ENCODE measurements around the gene ZDHHC8. TPM values are rescaled to one million over a fixed set of nuclear protein-coding genes. Genes with fewer than 3 reads are reported as not detected.

Gene ZDHHC8
- total RNA-seq, 1 experiment from 2014 or later: 19.6 TPM

DNA sequence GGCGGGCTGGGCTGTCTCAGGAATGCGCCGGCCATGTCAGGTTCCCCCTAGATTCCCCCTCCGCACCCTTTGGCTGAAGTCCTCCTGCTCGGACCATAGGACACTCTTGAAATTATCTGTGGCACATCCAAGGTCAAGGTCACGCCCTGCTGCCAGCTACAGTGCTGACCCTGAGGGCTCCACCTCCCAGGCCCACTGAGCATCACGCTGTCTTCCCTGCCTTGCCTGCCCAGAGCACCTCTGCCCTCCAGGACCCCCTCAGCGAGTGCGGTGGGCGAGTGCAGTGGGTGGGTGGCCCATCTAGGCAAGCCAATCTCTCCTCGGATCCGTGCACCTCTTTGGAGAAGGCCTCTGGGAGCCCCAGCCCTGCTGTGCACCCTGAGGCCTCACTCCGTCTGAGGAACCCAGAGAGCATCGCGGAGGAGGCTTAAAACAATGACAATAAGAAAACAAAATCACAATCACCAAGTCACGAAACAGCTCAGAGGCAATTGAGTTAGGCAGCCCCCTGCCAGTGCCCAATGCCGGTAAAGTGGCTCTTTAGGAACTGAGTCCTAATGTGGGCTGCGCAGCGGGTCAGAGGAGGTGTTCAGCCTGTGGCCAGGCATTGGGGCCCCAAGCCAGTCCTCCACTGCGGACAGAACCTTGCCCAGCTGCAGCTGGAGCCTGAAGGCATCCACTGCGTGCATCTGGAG lies 45.8 kb downstream of the ZDHHC8 start:
- DNase-seq (ENCODE audit: low read depth): no peak

DNA sequence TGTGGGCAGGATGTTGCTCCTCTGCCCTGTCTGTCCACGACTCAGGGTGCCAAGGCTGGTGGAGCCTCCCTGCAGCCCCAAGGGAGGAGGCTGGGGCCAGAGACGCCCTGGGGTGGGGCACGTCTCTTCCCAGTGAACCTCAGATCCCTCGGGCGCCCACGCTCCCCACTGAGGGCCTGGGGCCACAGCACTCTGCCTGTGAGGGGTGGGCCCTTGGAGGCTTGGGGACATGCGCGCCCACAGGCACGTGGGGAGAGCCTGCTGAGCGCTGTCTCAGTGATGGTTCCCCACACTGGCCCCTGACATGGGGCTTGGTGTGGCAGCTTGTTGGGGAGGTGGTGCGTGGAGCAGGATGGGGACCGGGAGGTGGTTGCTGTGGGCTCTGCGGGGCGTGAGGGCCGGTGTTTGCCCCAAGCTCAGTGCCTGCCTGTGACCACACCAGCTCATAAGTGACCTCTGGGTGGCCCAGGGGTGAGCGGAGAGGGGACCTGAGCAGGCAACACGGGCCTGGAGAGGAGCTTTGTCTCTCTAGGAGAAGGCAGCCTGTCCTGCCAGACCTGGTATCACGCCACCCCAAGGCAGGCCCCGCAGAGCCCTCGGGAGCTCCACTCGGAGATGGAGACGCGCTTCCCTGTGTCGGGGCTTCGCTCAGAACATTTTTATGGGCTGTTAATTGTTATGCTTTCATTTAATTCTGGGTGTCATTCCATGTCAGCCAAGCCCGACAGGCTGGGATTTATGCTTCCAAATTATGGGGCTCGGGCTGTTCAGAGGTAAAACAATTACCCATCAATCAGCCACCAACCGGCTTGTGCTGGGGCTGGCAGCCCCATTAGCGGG lies 46.7 kb downstream of the ZDHHC8 start:
- no peak for DNase-seq (ENCODE audit: low read depth)

DNA sequence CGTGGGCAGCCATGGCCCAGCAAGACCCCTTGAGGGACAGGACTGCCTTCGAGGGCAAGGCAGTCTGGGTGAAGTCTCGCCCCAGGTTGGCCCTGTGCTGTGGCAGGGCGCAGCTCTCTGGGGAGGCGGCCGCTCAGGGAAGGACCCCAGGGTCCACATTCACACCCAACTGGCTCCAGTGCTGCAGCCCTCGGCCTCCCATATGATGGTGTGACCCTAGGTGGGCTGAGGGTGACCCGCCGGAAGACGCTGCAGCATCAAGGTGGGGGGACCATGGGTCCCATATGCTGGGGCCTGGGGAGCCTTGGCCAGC lies 47.3 kb downstream of the ZDHHC8 start:
- DNase-seq (ENCODE audit: low read depth): no peak

DNA sequence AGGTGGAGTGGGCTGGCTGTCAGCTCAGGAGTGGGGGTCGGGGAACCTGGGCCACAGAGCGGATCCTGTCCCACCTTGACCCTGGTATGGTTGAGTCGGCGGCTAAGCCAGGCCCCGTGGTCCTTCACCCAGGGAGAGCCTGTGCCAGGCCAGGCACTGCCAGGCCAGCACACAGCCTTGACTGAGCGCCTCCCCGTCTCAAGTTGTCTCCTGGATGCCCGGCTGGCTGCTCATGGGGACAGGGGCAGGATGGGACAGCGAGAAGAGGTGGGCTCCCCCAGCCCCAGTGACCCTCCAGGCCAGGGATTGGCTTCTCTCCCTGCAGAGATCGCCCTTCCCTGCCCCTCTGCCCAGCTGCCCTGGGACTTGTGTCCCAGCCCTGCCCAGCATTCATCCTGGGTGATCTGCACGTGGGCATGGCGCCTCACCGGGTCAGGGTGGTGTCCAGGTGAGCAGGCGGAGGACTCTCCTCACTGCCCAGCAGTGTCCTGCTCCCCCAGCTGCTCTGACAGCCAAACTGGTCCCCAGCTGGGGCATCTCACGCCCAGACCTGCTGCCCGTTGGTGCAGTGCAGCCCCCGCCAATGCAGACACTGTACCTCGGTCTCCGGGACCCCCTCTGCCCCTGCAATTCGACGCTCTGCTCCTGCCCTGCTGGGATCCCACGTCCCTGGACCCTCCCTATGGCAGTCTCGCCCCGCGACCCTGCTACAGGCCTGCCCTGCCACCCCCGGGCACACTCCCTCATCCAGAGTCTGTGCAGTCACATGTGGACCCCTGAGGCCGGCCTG lies 48.0 kb downstream of the ZDHHC8 start:
- no peak for DNase-seq (ENCODE audit: low read depth)

DNA sequence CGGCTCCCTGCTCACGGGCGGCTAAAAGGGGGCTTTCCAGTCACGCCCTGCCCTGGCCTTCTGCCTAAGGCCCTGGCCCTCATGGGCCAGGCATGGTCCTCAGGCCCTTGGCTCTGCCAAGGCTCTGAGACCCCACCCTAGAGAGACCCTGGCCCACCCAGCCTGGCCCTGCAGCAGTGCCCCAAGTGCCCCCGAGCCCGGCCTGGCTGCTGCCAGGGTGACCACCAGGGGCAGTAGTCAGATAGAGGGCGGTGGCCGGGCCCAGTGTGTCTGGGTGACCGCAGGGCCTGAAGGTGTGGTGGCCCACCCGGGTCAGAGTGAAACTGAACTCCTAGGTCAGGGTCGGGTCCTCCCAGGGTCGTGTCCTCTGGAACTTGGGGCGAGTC lies 48.6 kb downstream of the ZDHHC8 start:
- no peak for DNase-seq (ENCODE audit: low read depth)

DNA sequence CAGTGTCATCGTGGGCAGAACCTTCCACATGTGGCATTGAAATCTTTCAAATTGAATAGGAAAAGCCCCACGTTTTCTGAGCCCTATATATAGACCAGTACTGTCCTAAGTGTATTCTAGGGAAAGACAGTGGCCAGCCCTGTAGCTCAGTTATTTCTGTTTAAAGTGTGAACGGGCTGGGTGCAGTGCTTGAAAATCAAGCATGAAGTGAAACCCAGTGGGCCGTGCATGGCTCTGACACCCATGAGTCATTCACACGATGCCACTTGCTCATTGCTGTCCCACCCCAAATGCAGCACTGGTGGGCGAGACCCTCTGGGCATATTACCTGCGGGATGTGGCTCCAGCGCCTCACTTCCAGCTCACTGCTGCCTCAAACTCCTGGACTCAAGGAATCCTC lies 49.0 kb downstream of the ZDHHC8 start:
- no peak for DNase-seq (ENCODE audit: low read depth)

DNA sequence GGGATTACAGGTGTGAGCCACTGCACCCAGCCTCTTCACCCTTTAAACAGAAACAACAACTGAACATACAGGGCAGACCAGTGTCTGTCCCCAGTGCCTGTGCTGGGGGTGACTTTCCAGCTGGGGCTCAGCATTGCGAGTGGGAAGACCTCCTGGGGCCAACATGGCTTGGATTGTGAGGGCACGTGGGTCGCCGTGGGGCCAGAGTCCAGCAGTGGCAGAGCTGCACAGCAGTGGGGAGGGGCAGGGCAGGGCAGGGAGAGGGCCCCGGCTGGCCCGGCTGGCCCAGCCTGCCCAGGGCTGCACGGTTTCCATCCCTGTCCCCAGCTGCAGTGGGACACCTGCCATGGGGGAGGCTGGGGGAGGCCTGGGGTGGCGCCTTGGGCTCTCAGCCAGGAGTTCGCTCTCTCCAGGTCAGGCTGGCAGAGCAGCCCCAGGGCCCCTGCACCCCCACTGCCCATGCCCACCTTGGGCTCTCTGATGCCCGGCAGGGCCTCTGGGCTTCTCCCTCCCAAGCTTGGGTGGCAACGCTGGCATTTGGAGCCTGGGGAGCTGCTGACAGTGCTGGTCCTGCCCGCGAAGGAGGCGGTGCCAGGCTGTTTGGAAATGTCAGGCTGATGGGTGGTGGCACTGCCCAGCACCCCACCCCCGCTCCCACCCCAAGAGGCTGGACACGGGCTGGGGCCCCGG lies 49.7 kb downstream of the ZDHHC8 start:
- no peak for DNase-seq (ENCODE audit: low read depth)

DNA sequence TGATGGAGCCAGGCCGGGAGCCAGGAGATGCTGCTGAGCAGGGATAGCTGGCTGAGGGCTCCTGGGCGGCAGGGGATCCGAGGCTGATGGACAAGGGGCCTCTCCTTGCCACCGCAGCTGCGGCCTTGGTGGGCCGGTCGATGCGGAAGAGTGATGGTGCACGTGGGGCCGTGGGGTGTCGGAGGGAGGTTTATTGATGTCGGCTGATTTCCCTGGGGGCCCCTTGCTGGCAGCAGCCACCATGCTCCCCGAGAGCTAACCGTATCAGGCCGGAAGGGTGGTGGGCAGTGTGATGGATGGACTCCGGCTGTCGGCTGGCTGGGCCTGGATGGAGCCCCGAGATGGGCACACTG lies 50.3 kb downstream of the ZDHHC8 start:
- DNase-seq (ENCODE audit: low read depth): no peak

DNA sequence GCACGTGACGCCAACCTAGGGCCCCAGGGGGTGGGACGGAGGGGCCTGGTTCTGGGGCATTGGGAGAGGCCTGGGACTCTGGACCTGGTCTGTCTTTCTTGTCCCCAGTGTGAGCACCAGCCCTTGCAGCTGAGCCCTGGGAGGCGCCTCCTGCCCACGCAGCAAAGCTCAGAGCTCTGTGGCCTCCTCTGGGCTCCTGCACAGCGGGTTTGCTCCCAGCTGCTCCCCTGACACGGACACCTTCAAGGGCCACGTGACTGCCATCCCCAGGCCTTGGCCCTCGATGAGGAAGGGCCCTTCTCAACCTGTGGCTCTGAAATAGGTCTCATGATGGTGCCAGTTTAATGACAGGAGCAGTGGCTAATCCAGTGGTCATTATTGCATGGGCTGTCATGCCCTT lies 50.8 kb downstream of the ZDHHC8 start:
- DNase-seq (ENCODE audit: low read depth): no peak

DNA sequence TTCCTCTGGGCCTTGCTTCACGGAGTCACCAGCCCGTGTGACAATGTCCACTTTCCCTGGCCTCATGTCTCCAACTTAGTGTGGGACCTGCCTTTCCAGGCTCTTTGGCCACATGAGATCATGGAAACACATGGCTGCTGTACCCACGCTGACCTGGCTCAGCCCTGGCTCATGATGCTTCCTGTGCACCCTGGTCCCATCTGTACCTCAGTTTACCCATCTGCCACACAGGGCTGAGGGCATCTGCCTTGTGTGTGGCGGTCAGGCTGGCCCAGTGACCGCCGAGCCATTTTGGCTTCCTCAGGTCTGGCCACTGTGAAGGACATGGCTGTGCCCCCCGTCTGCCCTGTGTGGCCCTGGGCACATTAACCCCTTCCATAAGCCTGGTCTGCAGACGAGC lies 51.5 kb downstream of the ZDHHC8 start:
- DNase-seq (ENCODE audit: low read depth): no peak

DNA sequence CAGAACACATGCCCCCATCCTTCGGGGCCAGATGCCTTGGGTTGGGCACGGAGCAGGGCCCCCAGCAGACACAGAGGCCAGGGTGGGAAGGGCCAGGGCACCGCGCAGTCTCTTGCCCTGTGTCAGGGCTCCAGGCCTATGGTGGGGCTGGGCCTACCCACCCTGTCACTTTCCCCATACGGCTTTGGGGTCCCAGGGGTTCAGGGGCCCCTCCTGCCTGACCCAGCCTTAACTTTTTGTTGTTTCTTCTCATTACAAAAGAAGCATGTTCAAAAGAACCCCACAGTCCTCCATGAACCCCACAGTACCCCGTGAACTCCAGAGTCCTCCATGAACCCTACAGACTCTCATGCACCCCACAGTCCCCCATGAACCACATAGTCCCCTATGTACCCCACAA lies 52.2 kb downstream of the ZDHHC8 start:
- no peak for DNase-seq (ENCODE audit: low read depth)

DNA sequence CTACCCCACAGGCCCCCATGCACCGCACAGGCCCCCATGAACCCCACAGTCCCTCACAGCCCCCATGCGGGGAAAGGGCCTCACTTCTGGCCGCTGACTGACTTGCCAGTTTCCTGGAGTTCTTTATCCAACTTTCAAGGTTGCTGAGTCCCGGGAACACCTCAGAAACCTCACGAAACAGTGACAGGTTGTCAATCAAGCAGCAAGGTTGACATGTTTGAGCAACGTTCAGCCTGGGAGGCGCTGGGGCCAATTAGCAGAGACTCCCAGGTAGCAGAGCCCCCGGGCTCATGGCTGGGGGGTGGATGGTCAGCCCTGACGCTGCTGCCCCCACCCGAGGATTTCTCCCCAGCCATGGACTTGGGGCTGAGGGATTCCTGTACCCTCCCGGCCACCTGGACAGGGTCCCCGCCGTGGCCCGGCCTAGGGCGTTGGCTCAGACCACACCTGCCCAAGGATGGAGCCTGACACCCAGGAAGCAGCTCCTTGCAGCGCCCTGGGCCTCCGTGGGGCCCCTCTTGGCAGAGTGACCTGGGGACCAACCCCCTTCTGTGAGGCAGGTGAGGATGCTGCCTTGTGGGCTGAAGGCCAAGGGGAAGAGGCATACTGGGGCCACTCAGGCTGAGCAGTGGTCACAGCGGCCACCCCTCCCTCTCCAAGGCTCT lies 53.0 kb downstream of the ZDHHC8 start:
- DNase-seq (ENCODE audit: low read depth): no peak

DNA sequence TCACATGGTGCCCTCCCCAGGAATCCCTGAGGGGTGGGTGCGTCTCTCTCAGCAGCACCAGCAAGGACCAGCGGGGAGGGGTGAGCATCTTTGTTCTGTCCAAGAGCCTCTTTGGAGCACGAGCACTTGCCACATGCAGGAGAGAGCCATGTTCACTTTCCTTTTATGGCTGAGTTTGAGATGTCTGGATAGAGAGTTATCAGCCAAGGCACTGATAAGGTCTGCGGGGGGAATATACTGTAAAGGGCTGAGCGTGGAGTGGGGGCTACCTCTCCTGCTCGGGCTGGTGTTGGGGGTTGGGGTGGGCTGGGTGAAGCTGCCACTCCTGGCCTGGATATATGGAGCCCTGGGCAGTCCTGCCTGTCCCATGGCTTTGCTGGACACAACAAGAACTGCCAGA lies 54.1 kb downstream of the ZDHHC8 start:
- DNase-seq (ENCODE audit: low read depth): no peak

DNA sequence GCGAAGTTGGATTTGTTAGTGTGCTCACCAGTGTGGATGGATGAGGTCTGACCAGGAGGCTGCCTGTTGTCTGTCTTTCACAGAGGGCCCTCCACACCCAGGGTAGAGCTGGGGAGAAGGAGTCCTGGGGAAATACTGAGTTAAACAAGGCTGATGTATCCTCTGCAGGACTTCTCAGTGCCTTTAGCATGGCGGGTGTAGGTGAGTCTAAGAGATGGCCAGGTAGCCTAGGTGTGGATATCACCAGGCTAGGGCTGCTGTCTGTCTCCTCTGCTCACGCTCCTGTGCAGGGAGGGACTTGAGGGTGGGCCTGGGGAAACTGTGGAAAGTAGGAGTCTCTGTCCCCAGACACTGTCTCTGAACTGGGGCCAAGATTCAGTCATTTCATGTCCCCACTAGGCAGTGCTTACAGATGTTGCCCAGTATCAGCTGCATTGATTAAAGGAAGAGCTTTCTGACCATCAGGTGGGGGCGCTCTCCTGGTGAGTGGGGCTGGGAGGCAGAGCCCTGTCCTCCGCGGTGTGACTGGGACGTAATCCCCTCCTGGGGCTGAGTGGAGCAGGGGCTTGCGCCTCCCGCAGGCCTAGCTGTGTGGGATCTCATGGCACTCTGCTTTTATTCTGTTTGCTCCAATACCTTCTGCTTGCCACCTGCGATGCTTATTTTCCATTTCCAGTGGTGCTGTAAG lies 54.7 kb downstream of the ZDHHC8 start:
- no peak for DNase-seq (ENCODE audit: low read depth)

DNA sequence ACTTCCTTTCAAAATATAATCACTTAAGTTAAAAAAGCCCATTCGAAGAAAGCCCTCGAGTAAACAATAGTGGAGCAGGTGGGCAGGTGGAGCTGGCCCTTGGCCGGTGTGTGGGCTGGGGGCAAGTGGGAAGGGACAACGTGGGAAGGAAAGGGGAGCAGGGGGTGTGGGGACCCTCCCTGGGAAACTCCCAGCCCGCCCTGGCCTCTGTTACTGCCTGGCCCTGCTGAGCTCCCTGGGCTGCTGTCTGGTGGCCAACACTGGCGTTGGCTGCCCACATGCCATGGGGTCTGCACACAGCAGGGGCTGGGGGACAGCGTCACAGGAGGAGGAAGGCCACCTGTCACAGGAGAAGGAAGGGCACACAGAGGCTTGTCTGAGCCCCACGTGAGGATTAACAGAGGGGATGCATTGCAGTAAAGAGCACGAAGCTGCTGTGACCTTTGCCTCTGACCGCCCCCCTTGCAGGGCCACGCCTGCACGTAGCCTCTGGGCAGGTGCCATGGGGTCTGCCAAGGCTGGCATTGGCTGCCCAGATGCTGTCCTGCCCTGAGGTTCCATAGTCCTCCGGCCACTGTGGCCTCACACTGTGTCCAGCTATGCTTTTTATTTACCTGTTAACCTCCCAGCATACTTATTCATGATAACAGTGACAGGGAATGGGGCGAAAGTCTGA lies 55.4 kb downstream of the ZDHHC8 start:
- no peak for DNase-seq (ENCODE audit: low read depth)

DNA sequence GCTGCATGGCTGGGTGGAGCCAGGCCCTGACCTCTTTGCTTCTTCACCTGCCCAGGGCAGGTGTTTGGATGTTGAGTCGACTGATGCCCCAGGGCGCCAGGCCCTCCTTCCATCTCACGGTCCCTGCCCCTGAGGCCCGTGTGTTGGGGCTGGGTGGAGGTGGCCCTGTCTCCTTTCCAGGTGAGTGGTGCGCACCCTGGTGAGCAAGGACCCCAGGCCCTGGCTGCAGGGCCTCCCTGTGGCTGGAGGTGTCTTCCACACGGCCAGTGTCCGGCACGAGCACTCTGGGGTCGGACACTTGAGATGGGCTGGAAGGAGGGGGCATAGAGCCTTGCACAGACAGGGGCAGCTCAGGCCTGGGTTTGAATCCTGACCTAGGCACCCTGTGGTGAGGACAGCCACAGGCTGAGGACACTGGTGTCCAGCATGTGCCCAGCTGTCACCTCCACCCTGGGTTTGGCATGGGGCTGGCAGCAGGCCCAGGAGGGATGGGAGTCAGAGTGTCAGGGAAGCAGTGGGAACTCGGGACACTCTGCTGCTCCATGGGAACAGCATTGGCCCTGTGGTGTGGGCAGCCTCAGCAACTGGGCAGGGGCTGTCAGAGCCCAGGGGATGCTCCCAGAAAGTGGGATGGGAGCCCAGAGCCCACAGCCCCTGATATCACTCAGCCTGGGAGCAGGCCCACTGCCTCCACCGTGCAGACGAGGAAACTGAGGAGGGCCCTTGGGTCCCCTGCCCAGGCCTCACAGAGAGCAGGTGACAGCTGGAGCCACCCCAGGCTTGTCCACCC lies 56.4 kb downstream of the ZDHHC8 start:
- no peak for DNase-seq (ENCODE audit: low read depth)

DNA sequence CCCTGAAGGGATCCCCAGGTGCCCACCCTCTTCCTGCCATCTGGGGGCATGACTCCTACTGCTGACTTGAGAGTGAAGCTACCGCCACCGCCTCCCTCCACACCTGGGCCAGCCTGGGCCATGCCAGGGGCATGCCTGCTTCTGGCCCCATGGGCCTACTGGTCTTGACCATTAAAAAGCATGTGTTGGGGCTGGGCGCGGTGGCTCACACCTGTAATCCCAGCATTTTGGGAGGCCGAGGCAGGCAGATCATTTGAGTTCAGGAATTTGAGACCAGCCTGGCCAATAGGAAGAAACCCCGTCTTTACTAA lies 56.9 kb downstream of the ZDHHC8 start:
- no peak for DNase-seq (ENCODE audit: low read depth)

DNA sequence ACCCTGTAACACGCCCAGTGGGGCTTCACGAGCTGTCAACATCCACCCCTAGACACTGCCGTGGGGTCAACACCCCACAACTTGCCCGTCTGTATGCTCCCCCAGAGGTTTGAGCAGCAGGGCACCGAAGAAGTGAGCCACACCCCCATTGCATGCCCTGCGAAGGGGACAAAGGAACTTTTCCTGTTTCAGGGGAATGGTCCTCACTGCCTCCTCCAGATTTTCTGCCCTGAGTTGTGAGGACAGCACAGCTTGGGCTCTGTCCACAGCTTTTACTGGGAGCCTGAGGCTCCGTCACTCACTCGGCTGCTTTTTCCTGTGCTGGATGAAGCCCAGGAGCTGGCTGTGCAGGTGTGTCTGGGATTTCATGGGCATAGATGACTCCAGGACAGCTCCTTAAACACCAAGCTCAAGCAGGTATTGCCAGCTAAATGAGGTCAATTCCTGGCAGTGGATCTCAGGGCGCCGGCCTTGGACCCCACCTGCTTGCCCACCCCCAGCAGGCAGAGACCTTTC lies 59.5 kb downstream of the ZDHHC8 start:
- DNase-seq (ENCODE audit: low read depth): no peak

DNA sequence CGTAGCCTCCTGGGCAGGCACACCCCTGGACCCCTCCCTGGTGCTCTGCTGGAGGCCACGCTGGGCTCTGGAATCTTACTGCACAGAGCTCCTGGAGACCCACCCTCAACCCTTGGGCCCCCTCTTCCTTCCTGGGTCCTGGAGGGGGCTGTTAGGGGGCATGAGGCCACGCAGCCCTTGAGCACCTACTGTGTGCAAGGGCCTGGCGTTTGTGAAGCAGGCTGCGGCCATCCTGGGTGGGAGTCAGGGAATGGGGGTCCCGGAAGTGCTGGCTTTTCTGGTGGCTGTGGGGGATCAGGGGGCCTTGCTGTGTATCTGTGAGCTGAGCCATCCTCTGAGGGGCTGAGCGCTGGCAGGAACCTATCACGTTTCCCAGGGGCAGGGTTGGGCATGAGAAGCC lies 60.2 kb downstream of the ZDHHC8 start:
- DNase-seq (ENCODE audit: low read depth): no peak
